Activated naive CD4-positive, alpha-beta T cell (primary cell): Measurements from ENCODE around the gene RBM41.
"Not testable (repeated sequence)": the region's sequence is repeated elsewhere in the genome, so short reads cannot be mapped to it uniquely, and the experiment has no call there.

Experiments
- DNase-seq, 4 experiments: peaks; one replicate each; lab custom pipeline; 2025; lab: John Stamatoyannopoulos, UW

RBM41 gene

GRCh38 chrX:107118322-107119147 is at the start of gene RBM41:
TSS of gene RBM41 (minus strand) at chrX:107118822. CDS start at chrX:107118773, 49 bp downstream.
- peak; percentile 14 to 53 (median 36) for DNase-seq

GRCh38 chrX:107168257-107168656 is 49.6 kb upstream of the RBM41 start:
- no peak for DNase-seq

GRCh38 chrX:107167163-107167921 is 48.7 kb upstream of the RBM41 start:
- DNase-seq, result no peak

GRCh38 chrX:107157618-107158017 is 39.0 kb upstream of the RBM41 start:
- not testable (repeated sequence) for DNase-seq

GRCh38 chrX:107155621-107156430 is 37.2 kb upstream of the RBM41 start:
- DNase-seq, result not testable (repeated sequence)

- DNase-seq, result peak in 1 of 4 experiments; percentile 2
Measured at GRCh38 chrX:107154787-107155620, 36.4 kb upstream of the RBM41 start.

GRCh38 chrX:107153005-107153404 is 34.4 kb upstream of the RBM41 start:
- DNase-seq, result no peak

GRCh38 chrX:107146670-107147069 is 28.0 kb upstream of the RBM41 start:
- no peak for DNase-seq

- DNase-seq, result no peak
Measured at GRCh38 chrX:107135965-107136307, 17.3 kb upstream of the RBM41 start.

GRCh38 chrX:107135049-107135964 is 16.7 kb upstream of the RBM41 start:
- no peak for DNase-seq

GRCh38 chrX:107123750-107124149 is 5.1 kb upstream of the RBM41 start:
- DNase-seq, result no peak

- DNase-seq, result no peak
Measured at GRCh38 chrX:107119283-107119682, 661 bp upstream of the RBM41 start.

GRCh38 chrX:107117993-107118321 is 665 bp downstream of the RBM41 start:
- DNase-seq, result no peak

GRCh38 chrX:107107459-107107858 is 11.2 kb downstream of the RBM41 start:
- no peak for DNase-seq

- DNase-seq, result no peak
Measured at GRCh38 chrX:107102980-107103379, 15.6 kb downstream of the RBM41 start.

GRCh38 chrX:107076158-107076557 is 42.5 kb downstream of the RBM41 start:
- no peak for DNase-seq

GRCh38 chrX:107057731-107058130 is 60.9 kb downstream of the RBM41 start:
- DNase-seq, result not testable (repeated sequence)

- DNase-seq, result no peak
Measured at GRCh38 chrX:107054978-107055377, 63.6 kb downstream of the RBM41 start.

- no peak for DNase-seq
Measured at GRCh38 chrX:107050195-107050709, 68.4 kb downstream of the RBM41 start.

- DNase-seq, result no peak
Measured at GRCh38 chrX:107047622-107048021, 71.0 kb downstream of the RBM41 start.
